Measurements from ENCODE around the gene ZNF473. TPM values are rescaled to one million over a fixed set of nuclear protein-coding genes. Genes with fewer than 3 reads are reported as not detected.
A peak's percentile ranks its signal among the peaks of the same experiment; 100 is the strongest.

ZNF473 gene
- total RNA-seq, 1 experiment from 2014 or later, result 14.0 TPM

GRCh38 chr19:50020481-50020880, 5.3 kb upstream of the ZNF473 start:
- peak in 1 of 2 experiments; percentile 22 for DNase-seq (ENCODE audit: low read depth in 1 of 2, low spot score in 2 of 2)
- H3K36me3 ChIP-seq, result peaks cover 46% of the 10 kb centered on the region
- H3K4me1 ChIP-seq (replicated peaks), result peaks cover 12% of the 10 kb centered on the region
- H3K27ac ChIP-seq, result 0 out of 2 replicates have a peak overlapping the region, but pooled peaks have one; percentile 25
- no peaks in the 10 kb centered on the region for H3K9me3 ChIP-seq (replicated peaks)
- no peak overlapping the region for H3K4me3 ChIP-seq
- no peaks in the 10 kb centered on the region for H3K27me3 ChIP-seq (replicated peaks)

GRCh38 chr19:50022823-50023222, 3.0 kb upstream of the ZNF473 start:
- Histone ChIP-seq H3K36me3 (peaks cover 26% of the 10 kb centered on the region), H3K4me3 (no peak overlapping the region), H3K27me3 (replicated peaks) (no peaks in the 10 kb centered on the region), H3K27ac (no peak overlapping the region), H3K4me1 (replicated peaks) (peaks cover 16% of the 10 kb centered on the region), H3K9me3 (replicated peaks) (no peaks in the 10 kb centered on the region)
- DNase-seq (ENCODE audit: low read depth in 1 of 2, low spot score in 2 of 2), result no peak

GRCh38 chr19:50024719-50025021, 1.1 kb upstream of the ZNF473 start:
- Histone ChIP-seq H3K27ac (peak overlapping the region; percentile 71), H3K27me3 (replicated peaks) (no peaks in the 10 kb centered on the region)

GRCh38 chr19:50025022-50025793, 597 bp upstream of the ZNF473 start, which contains the start of gene VRK3:
TSS of gene VRK3 (minus strand) at chr19:50025372. CDS start at chr19:50016162, 9,210 bp downstream.
- Histone ChIP-seq H3K27ac (peak within 1 kb of the TSS; percentile 87), H3K36me3 (peaks cover 11% of the 10 kb centered on the region), H3K9me3 (replicated peaks) (no peaks in the 10 kb centered on the region), H3K27me3 (replicated peaks) (no peaks in the 10 kb centered on the region), H3K4me1 (replicated peaks) (peaks cover 15% of the 10 kb centered on the region), H3K4me3 (peak within 1 kb of the TSS; percentile 74)
- peak; percentile 99 to 100 for DNase-seq (ENCODE audit: low read depth in 1 of 2, low spot score in 2 of 2)

More at GRCh38 chr19:50024719-50025021, 1.1 kb upstream of the ZNF473 start:
- Histone ChIP-seq H3K4me1 (replicated peaks) (peaks cover 16% of the 10 kb centered on the region), H3K36me3 (peaks cover 13% of the 10 kb centered on the region), H3K9me3 (replicated peaks) (no peaks in the 10 kb centered on the region), H3K4me3 (peak overlapping the region; percentile 74)
- no peak for DNase-seq (ENCODE audit: low read depth in 1 of 2, low spot score in 2 of 2)

GRCh38 chr19:50026550-50026906, 723 bp downstream of the ZNF473 start:
- peaks cover 20% of the 10 kb centered on the region for H3K36me3 ChIP-seq
- peak overlapping the region; percentile 74 for H3K4me3 ChIP-seq
- no peak overlapping the region for H3K27ac ChIP-seq

GRCh38 chr19:50030225-50030624, 4.4 kb downstream of the ZNF473 start:
- peaks cover 52% of the 10 kb centered on the region for H3K36me3 ChIP-seq
- H3K27me3 ChIP-seq (replicated peaks), result no peaks in the 10 kb centered on the region
- H3K27ac ChIP-seq, result no peak overlapping the region
- H3K9me3 ChIP-seq (replicated peaks), result no peaks in the 10 kb centered on the region
- no peak overlapping the region for H3K4me3 ChIP-seq
- DNase-seq (ENCODE audit: low read depth in 1 of 2, low spot score in 2 of 2), result no peak
- H3K4me1 ChIP-seq (replicated peaks), result peaks cover 4% of the 10 kb centered on the region

More at GRCh38 chr19:50026550-50026906, 723 bp downstream of the ZNF473 start:
- peaks cover 8% of the 10 kb centered on the region for H3K4me1 ChIP-seq (replicated peaks)
- no peaks in the 10 kb centered on the region for H3K9me3 ChIP-seq (replicated peaks)
- no peaks in the 10 kb centered on the region for H3K27me3 ChIP-seq (replicated peaks)
- DNase-seq (ENCODE audit: low read depth in 1 of 2, low spot score in 2 of 2), result no peak

- peaks cover 4% of the 10 kb centered on the region for H3K4me1 ChIP-seq (replicated peaks)
- no peak overlapping the region for H3K4me3 ChIP-seq
- peaks cover 56% of the 10 kb centered on the region for H3K36me3 ChIP-seq
- H3K27ac ChIP-seq, result no peak overlapping the region
- no peaks in the 10 kb centered on the region for H3K27me3 ChIP-seq (replicated peaks)
- no peaks in the 10 kb centered on the region for H3K9me3 ChIP-seq (replicated peaks)
- DNase-seq (ENCODE audit: low read depth in 1 of 2, low spot score in 2 of 2), result no peak
These were observed 5.1 kb downstream of the ZNF473 start for GRCh38 chr19:50030937-50031336.

- H3K27ac ChIP-seq, result no peak overlapping the region
- no peak for DNase-seq (ENCODE audit: low read depth in 1 of 2, low spot score in 2 of 2)
- no peaks in the 10 kb centered on the region for H3K4me1 ChIP-seq (replicated peaks)
- no peak overlapping the region for H3K4me3 ChIP-seq
- H3K27me3 ChIP-seq (replicated peaks), result no peaks in the 10 kb centered on the region
- H3K9me3 ChIP-seq (replicated peaks), result peaks cover 1% of the 10 kb centered on the region
- H3K36me3 ChIP-seq, result peaks cover 83% of the 10 kb centered on the region
These were observed 11.1 kb downstream of the ZNF473 start for GRCh38 chr19:50036908-50037307.

GRCh38 chr19:50039968-50040367, 14.2 kb downstream of the ZNF473 start:
- Histone ChIP-seq H3K4me1 (replicated peaks) (no peaks in the 10 kb centered on the region), H3K27me3 (replicated peaks) (no peaks in the 10 kb centered on the region), H3K4me3 (no peak overlapping the region), H3K36me3 (peaks cover 82% of the 10 kb centered on the region), H3K27ac (no peak overlapping the region), H3K9me3 (replicated peaks) (peaks cover 22% of the 10 kb centered on the region)
- no peak for DNase-seq (ENCODE audit: low read depth in 1 of 2, low spot score in 2 of 2)

GRCh38 chr19:50040967-50041366, 15.2 kb downstream of the ZNF473 start:
- Histone ChIP-seq H3K27ac (no peak overlapping the region), H3K36me3 (peaks cover 85% of the 10 kb centered on the region), H3K9me3 (replicated peaks) (peaks cover 32% of the 10 kb centered on the region), H3K4me1 (replicated peaks) (no peaks in the 10 kb centered on the region), H3K27me3 (replicated peaks) (no peaks in the 10 kb centered on the region), H3K4me3 (no peak overlapping the region)
- DNase-seq (ENCODE audit: low read depth in 1 of 2, low spot score in 2 of 2), result no peak

- Histone ChIP-seq H3K27me3 (replicated peaks) (no peaks in the 10 kb centered on the region), H3K4me1 (replicated peaks) (no peaks in the 10 kb centered on the region), H3K36me3 (peaks cover 90% of the 10 kb centered on the region), H3K4me3 (no peak overlapping the region), H3K9me3 (replicated peaks) (peaks cover 48% of the 10 kb centered on the region), H3K27ac (no peak overlapping the region)
- DNase-seq (ENCODE audit: low read depth in 1 of 2, low spot score in 2 of 2), result no peak
These were observed 16.7 kb downstream of the ZNF473 start for GRCh38 chr19:50042363-50043024.

- no peak overlapping the region for H3K27ac ChIP-seq
- H3K4me1 ChIP-seq (replicated peaks), result no peaks in the 10 kb centered on the region
- no peak overlapping the region for H3K4me3 ChIP-seq
- peaks cover 96% of the 10 kb centered on the region for H3K36me3 ChIP-seq
- no peaks in the 10 kb centered on the region for H3K27me3 ChIP-seq (replicated peaks)
- peaks cover 57% of the 10 kb centered on the region for H3K9me3 ChIP-seq (replicated peaks)
- DNase-seq (ENCODE audit: low read depth in 1 of 2, low spot score in 2 of 2), result no peak
These were observed 18.2 kb downstream of the ZNF473 start for GRCh38 chr19:50043967-50044366.

GRCh38 chr19:50044922-50045321, 19.1 kb downstream of the ZNF473 start:
- Histone ChIP-seq H3K36me3 (peaks cover 87% of the 10 kb centered on the region), H3K9me3 (replicated peaks) (peaks cover 57% of the 10 kb centered on the region), H3K4me3 (no peak overlapping the region), H3K27ac (no peak overlapping the region), H3K27me3 (replicated peaks) (no peaks in the 10 kb centered on the region), H3K4me1 (replicated peaks) (no peaks in the 10 kb centered on the region)
- no peak for DNase-seq (ENCODE audit: low read depth in 1 of 2, low spot score in 2 of 2)

Data from SJSA1 (cell line).